SK-N-MC (cell line): ENCODE measurements around the gene NWD2.

Source experiments
- EZH2 ChIP-seq: fragments of 200-600 bp; sonication (generic); IDR thresholded peaks from one replicate; pipeline ENCODE4 v1.6.1; 2017; ENCODE audit warnings: antibody characterized with exemption
- FOXP2 ChIP-seq: optimal IDR thresholded peaks from 2 replicates; pipeline ENCODE3; 2011; ENCODE audit warnings: mild to moderate bottlenecking, moderate library complexity; ENCODE audit not compliant: insufficient read depth; ENCODE audit errors: extremely low read length, control extremely low read depth
- POLR2AphosphoS5 ChIP-seq: IDR thresholded peaks from 2 replicates; pipeline ENCODE4 v1.6.1; 2012; ENCODE audit warnings: mild to moderate bottlenecking, low read depth, low read length, borderline replicate concordance

DNA sequence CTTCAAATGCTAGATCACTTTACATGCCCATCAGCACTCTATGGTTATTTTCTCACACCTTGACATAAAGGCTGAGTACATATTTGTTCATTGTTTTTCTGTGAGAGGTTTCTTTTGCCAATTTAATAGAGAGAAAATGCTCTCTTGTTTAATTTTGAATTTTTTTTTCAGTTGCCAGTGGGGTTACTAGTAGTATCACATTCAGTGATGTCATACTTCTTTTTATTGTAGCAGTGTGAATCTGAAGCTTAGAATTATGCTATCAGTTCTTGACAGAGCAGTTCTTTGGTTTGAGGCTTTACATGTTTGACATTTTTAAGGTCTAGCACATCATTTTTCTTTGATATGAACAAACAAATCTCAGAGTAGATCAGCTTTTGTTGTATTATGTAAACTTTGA is 185.4 kb downstream of the NWD2 start:
- TF ChIP-seq POLR2AphosphoS5 (no peak), EZH2 (no peak), FOXP2 (no peak)
